Ovary (tissue), 3 donors: ENCODE results near the gene APAF1.

Experiments
- POLR2A ChIP-seq: fragments of 450-650 bp; IDR thresholded peaks from one replicate; pipeline ENCODE4 v1.6.1; 2017; ENCODE audit warnings: antibody characterized with exemption, mild to moderate bottlenecking, moderate library complexity
- TF ChIP-seq, protein P1 (sequence below), 3 donors: fragments of 450-650 bp in 2 of 3; fragments of 200-600 bp in 1 of 3; IDR thresholded peaks; one replicate each; pipeline versions ENCODE4 v1.5.1 to v1.8.0; 2016 to 2022; ENCODE audit warnings: antibody characterized with exemption in 3 of 3, mild to moderate bottlenecking in 1 of 3
- donor health status: DM: no; HTN: no; CAD: no.

GRCh38 chr12:98740751-98741150 is 95.7 kb downstream of the APAF1 start:
- TF ChIP-seq, protein P1, sequence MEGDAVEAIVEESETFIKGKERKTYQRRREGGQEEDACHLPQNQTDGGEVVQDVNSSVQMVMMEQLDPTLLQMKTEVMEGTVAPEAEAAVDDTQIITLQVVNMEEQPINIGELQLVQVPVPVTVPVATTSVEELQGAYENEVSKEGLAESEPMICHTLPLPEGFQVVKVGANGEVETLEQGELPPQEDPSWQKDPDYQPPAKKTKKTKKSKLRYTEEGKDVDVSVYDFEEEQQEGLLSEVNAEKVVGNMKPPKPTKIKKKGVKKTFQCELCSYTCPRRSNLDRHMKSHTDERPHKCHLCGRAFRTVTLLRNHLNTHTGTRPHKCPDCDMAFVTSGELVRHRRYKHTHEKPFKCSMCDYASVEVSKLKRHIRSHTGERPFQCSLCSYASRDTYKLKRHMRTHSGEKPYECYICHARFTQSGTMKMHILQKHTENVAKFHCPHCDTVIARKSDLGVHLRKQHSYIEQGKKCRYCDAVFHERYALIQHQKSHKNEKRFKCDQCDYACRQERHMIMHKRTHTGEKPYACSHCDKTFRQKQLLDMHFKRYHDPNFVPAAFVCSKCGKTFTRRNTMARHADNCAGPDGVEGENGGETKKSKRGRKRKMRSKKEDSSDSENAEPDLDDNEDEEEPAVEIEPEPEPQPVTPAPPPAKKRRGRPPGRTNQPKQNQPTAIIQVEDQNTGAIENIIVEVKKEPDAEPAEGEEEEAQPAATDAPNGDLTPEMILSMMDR (IDR thresholded peaks at IDR 0.05): no peak
- no peak for TF ChIP-seq POLR2A
